ENCODE data around the gene FFAR4. TPM values are rescaled to one million over a fixed set of nuclear protein-coding genes. Genes with fewer than 3 reads are reported as not detected.
"Not testable (repeated sequence)": the region's sequence is repeated elsewhere in the genome, so short reads cannot be mapped to it uniquely, and the experiment has no call there.

The FFAR4 gene
- total RNA-seq, result not detected in 2 replicates

- intact Hi-C loops (cut with micrococcal nuclease), result loop anchor here (5.0 kb wide), 1 partner anchor 494 kb away; the partner anchor contains the start of gene CYP26A1
- no peaks in the 10 kb centered on the region for H3K4me1 Mint-ChIP-seq
- no peaks in the 10 kb centered on the region for H3K36me3 Mint-ChIP-seq (ENCODE audit: low read depth)
- no peak within 1 kb of the TSS for H3K4me3 Mint-ChIP-seq
- no peak for DNase-seq
- no peak within 1 kb of the TSS for H3K27ac Mint-ChIP-seq
- peaks cover 51% of the 10 kb centered on the region for H3K27me3 Mint-ChIP-seq
- H3K9me3 Mint-ChIP-seq, result no peaks in the 10 kb centered on the region
Observed at GRCh38 chr10:93566435-93567276, at the start of gene FFAR4. TSS of gene FFAR4 (plus strand) at chr10:93566665. CDS start at chr10:93566721, 56 bp downstream.

- Mint-ChIP-seq H3K27ac (no peak overlapping the region), H3K9me3 (peaks cover 5% of the 10 kb centered on the region), H3K4me1 (no peaks in the 10 kb centered on the region), H3K36me3 (ENCODE audit: low read depth) (peaks cover 67% of the 10 kb centered on the region), H3K4me3 (no peak overlapping the region), H3K27me3 (no peaks in the 10 kb centered on the region)
- intact Hi-C loops (cut with micrococcal nuclease), result no loop called here
- DNase-seq, result no peak
Observed at GRCh38 chr10:93518531-93518930, 47.9 kb upstream of the FFAR4 start.

- peaks cover 5% of the 10 kb centered on the region for H3K9me3 Mint-ChIP-seq
- peaks cover 18% of the 10 kb centered on the region for H3K27me3 Mint-ChIP-seq
- no peak overlapping the region for H3K27ac Mint-ChIP-seq
- no peaks in the 10 kb centered on the region for H3K4me1 Mint-ChIP-seq
- DNase-seq, result no peak
- no peaks in the 10 kb centered on the region for H3K36me3 Mint-ChIP-seq (ENCODE audit: low read depth)
- intact Hi-C loops (cut with micrococcal nuclease), result no loop called here
- no peak overlapping the region for H3K4me3 Mint-ChIP-seq
Observed at GRCh38 chr10:93535293-93535692, 31.2 kb upstream of the FFAR4 start.

- peaks cover 29% of the 10 kb centered on the region for H3K27me3 Mint-ChIP-seq
- H3K27ac Mint-ChIP-seq; H3K36me3 Mint-ChIP-seq (ENCODE audit: low read depth); H3K9me3 Mint-ChIP-seq; H3K4me1 Mint-ChIP-seq; DNase-seq; intact Hi-C loops (cut with micrococcal nuclease); H3K4me3 Mint-ChIP-seq: not testable (repeated sequence)
Observed at GRCh38 chr10:93540871-93541270, 25.6 kb upstream of the FFAR4 start.

GRCh38 chr10:93541402-93542357 is 24.8 kb upstream of the FFAR4 start:
- peaks cover 29% of the 10 kb centered on the region for H3K27me3 Mint-ChIP-seq

GRCh38 chr10:93542358-93542791 is 24.1 kb upstream of the FFAR4 start:
- H3K27me3 Mint-ChIP-seq, result peaks cover 29% of the 10 kb centered on the region
- peaks cover 5% of the 10 kb centered on the region for H3K9me3 Mint-ChIP-seq
- no peaks in the 10 kb centered on the region for H3K36me3 Mint-ChIP-seq (ENCODE audit: low read depth)
- DNase-seq, result no peak
- H3K4me3 Mint-ChIP-seq, result no peak overlapping the region
- intact Hi-C loops (cut with micrococcal nuclease), result no loop called here
- H3K27ac Mint-ChIP-seq, result no peak overlapping the region
- H3K4me1 Mint-ChIP-seq, result peaks cover 2% of the 10 kb centered on the region

More at GRCh38 chr10:93541402-93542357, 24.8 kb upstream of the FFAR4 start:
- intact Hi-C loops (cut with micrococcal nuclease), result no loop called here
- DNase-seq, result peak; percentile 73
- no peaks in the 10 kb centered on the region for H3K36me3 Mint-ChIP-seq (ENCODE audit: low read depth)
- peaks cover 5% of the 10 kb centered on the region for H3K9me3 Mint-ChIP-seq
- no peak overlapping the region for H3K27ac Mint-ChIP-seq
- no peak overlapping the region for H3K4me3 Mint-ChIP-seq
- peaks cover 2% of the 10 kb centered on the region for H3K4me1 Mint-ChIP-seq

GRCh38 chr10:93546995-93547394 is 19.5 kb upstream of the FFAR4 start:
- H3K27me3 Mint-ChIP-seq, result peaks cover 13% of the 10 kb centered on the region
- H3K4me3 Mint-ChIP-seq; H3K4me1 Mint-ChIP-seq; DNase-seq; H3K27ac Mint-ChIP-seq; H3K9me3 Mint-ChIP-seq; H3K36me3 Mint-ChIP-seq (ENCODE audit: low read depth); intact Hi-C loops (cut with micrococcal nuclease): not testable (repeated sequence)

GRCh38 chr10:93547522-93547921 is 18.9 kb upstream of the FFAR4 start:
- H3K4me1 Mint-ChIP-seq, result peaks cover under 1% of the 10 kb centered on the region
- intact Hi-C loops (cut with micrococcal nuclease), result no loop called here
- no peak overlapping the region for H3K4me3 Mint-ChIP-seq
- H3K27me3 Mint-ChIP-seq, result peaks cover 11% of the 10 kb centered on the region
- no peaks in the 10 kb centered on the region for H3K9me3 Mint-ChIP-seq
- no peak for DNase-seq
- no peak overlapping the region for H3K27ac Mint-ChIP-seq
- H3K36me3 Mint-ChIP-seq (ENCODE audit: low read depth), result no peaks in the 10 kb centered on the region

GRCh38 chr10:93548376-93549071 is 17.9 kb upstream of the FFAR4 start:
- no peak for DNase-seq
- no peaks in the 10 kb centered on the region for H3K36me3 Mint-ChIP-seq (ENCODE audit: low read depth)
- intact Hi-C loops (cut with micrococcal nuclease), result no loop called here
- H3K27me3 Mint-ChIP-seq, result peaks cover 9% of the 10 kb centered on the region
- H3K9me3 Mint-ChIP-seq, result no peaks in the 10 kb centered on the region
- H3K4me1 Mint-ChIP-seq, result no peaks in the 10 kb centered on the region
- no peak overlapping the region for H3K4me3 Mint-ChIP-seq
- no peak overlapping the region for H3K27ac Mint-ChIP-seq

- no peak for DNase-seq
- Mint-ChIP-seq H3K36me3 (ENCODE audit: low read depth) (no peaks in the 10 kb centered on the region), H3K4me1 (no peaks in the 10 kb centered on the region), H3K27ac (no peak overlapping the region), H3K9me3 (no peaks in the 10 kb centered on the region), H3K27me3 (peaks cover 8% of the 10 kb centered on the region), H3K4me3 (no peak overlapping the region)
- intact Hi-C loops (cut with micrococcal nuclease), result loop anchor here (10.0 kb wide), 1 partner anchor 124 kb away; no protein-coding TSS in a partner anchor
Observed at GRCh38 chr10:93550606-93551005, 15.9 kb upstream of the FFAR4 start.

GRCh38 chr10:93552780-93553179 is 13.7 kb upstream of the FFAR4 start:
- intact Hi-C loops (cut with micrococcal nuclease), result loop anchor here (2.0 to 10.0 kb wide), 2 partner anchors 122 to 306 kb away; no protein-coding TSS in a partner anchor
- no peak overlapping the region for H3K27ac Mint-ChIP-seq
- no peak overlapping the region for H3K4me3 Mint-ChIP-seq
- no peak for DNase-seq
- peaks cover 8% of the 10 kb centered on the region for H3K27me3 Mint-ChIP-seq
- no peaks in the 10 kb centered on the region for H3K36me3 Mint-ChIP-seq (ENCODE audit: low read depth)
- no peaks in the 10 kb centered on the region for H3K4me1 Mint-ChIP-seq
- no peaks in the 10 kb centered on the region for H3K9me3 Mint-ChIP-seq

- Mint-ChIP-seq H3K9me3 (no peaks in the 10 kb centered on the region), H3K27ac (no peak overlapping the region), H3K4me1 (no peaks in the 10 kb centered on the region), H3K4me3 (no peak overlapping the region), H3K36me3 (ENCODE audit: low read depth) (no peaks in the 10 kb centered on the region), H3K27me3 (peaks cover 6% of the 10 kb centered on the region)
- intact Hi-C loops (cut with micrococcal nuclease), result loop anchor here (2.0 to 10.0 kb wide), 3 partner anchors 121 to 305 kb away; no protein-coding TSS in a partner anchor
- DNase-seq, result no peak
Observed at GRCh38 chr10:93553482-93554315, 12.8 kb upstream of the FFAR4 start.

- H3K27ac Mint-ChIP-seq, result no peak overlapping the region
Observed at GRCh38 chr10:93554316-93554663, 12.2 kb upstream of the FFAR4 start.

More at GRCh38 chr10:93554316-93554663, 12.2 kb upstream of the FFAR4 start:
- intact Hi-C loops (cut with micrococcal nuclease), result loop anchor here (2.0 to 10.0 kb wide), 2 partner anchors 121 to 263 kb away; no protein-coding TSS in a partner anchor
- DNase-seq, result no peak
- H3K4me3 Mint-ChIP-seq, result no peak overlapping the region
- H3K9me3 Mint-ChIP-seq, result no peaks in the 10 kb centered on the region
- no peaks in the 10 kb centered on the region for H3K4me1 Mint-ChIP-seq
- peaks cover 6% of the 10 kb centered on the region for H3K27me3 Mint-ChIP-seq
- H3K36me3 Mint-ChIP-seq (ENCODE audit: low read depth), result no peaks in the 10 kb centered on the region
